Activated CD4-positive, CD25-positive, alpha-beta regulatory T cell (primary cell): ENCODE data around the gene SNAI3.

Experiments
- DNase-seq, 4 experiments: peaks; one replicate each; lab custom pipeline; 2025; lab: John Stamatoyannopoulos, UW

Gene SNAI3

GRCh38 chr16:88721815-88722755, 35.8 kb upstream of the SNAI3 start:
- no peak for DNase-seq

- no peak for DNase-seq
These were observed 34.9 kb upstream of the SNAI3 start for GRCh38 chr16:88721236-88721635.

- no peak for DNase-seq
These were observed 34.2 kb upstream of the SNAI3 start for GRCh38 chr16:88720396-88720970.

GRCh38 chr16:88719933-88720296, 33.6 kb upstream of the SNAI3 start:
- DNase-seq, result no peak

- no peak for DNase-seq
These were observed 33.1 kb upstream of the SNAI3 start for GRCh38 chr16:88719267-88719932.

- no peak for DNase-seq
These were observed 31.9 kb upstream of the SNAI3 start for GRCh38 chr16:88718178-88718577.

GRCh38 chr16:88716601-88717001, 30.3 kb upstream of the SNAI3 start:
- DNase-seq, result no peak

- DNase-seq, result no peak
These were observed 29.9 kb upstream of the SNAI3 start for GRCh38 chr16:88716201-88716600.

- no peak for DNase-seq
These were observed 29.2 kb upstream of the SNAI3 start for GRCh38 chr16:88715312-88716190.

GRCh38 chr16:88714420-88715302, 28.4 kb upstream of the SNAI3 start:
- DNase-seq, result no peak

- no peak for DNase-seq
These were observed 27.5 kb upstream of the SNAI3 start for GRCh38 chr16:88713568-88714419.

- no peak for DNase-seq
These were observed 26.7 kb upstream of the SNAI3 start for GRCh38 chr16:88713054-88713453.

- no peak for DNase-seq
These were observed 26.2 kb upstream of the SNAI3 start for GRCh38 chr16:88712362-88712979.

- DNase-seq, result no peak
These were observed 25.5 kb upstream of the SNAI3 start for GRCh38 chr16:88711750-88712340.

- DNase-seq, result no peak
These were observed 24.2 kb upstream of the SNAI3 start for GRCh38 chr16:88710556-88710955.

GRCh38 chr16:88706965-88707826, 20.9 kb upstream of the SNAI3 start:
- no peak for DNase-seq

- peak; percentile 82 to 91 (median 88) for DNase-seq
These were observed 20.1 kb upstream of the SNAI3 start, which contains the start of the genes CTU2 and RNF166 for GRCh38 chr16:88706229-88706964. TSS of gene CTU2 (plus strand) at chr16:88706503. CDS start at chr16:88706531, 28 bp downstream. TSS of gene RNF166 (minus strand) at chr16:88706408. CDS start at chr16:88706325, 83 bp downstream.
